Loucy (cell line): Measurements from ENCODE around the gene NR4A2.

ENCODE experiments used
- H2AFZ ChIP-seq: fragments of 200-600 bp; sonication (generic); 2 replicates; pipeline ENCODE4 v1.6.0; 2016; ENCODE audit warnings: antibody characterized with exemption, mild to moderate bottlenecking, low read length, moderate library complexity
- H3F3A ChIP-seq: fragments of 200-600 bp; 2 replicates; pipeline ENCODE4 v1.6.0; 2016; ENCODE audit warnings: antibody characterized with exemption, low read depth, mild to moderate bottlenecking
- H3K27me3 ChIP-seq: fragments of 200-600 bp; sonication (generic); 2 replicates; pipeline ENCODE4 v1.6.1; 2014; ENCODE audit warnings: low read length, mild to moderate bottlenecking; ENCODE audit not compliant: insufficient read depth, poor library complexity, severe bottlenecking
- H3K36me3 ChIP-seq: fragments of 200-600 bp; sonication (generic); 2 replicates; pipeline ENCODE4 v1.6.1; 2016; ENCODE audit warnings: low read length; ENCODE audit not compliant: insufficient read depth
- H3K4me1 ChIP-seq: fragments of 200-600 bp; sonication (generic); 2 replicates; pipeline ENCODE4 v1.5.1; 2014; ENCODE audit warnings: low read length, mild to moderate bottlenecking; ENCODE audit not compliant: insufficient read depth, poor library complexity, severe bottlenecking
- H3K4me2 ChIP-seq: fragments of 200-600 bp; sonication (generic); 2 replicates; pipeline ENCODE4 v1.6.0; 2014; ENCODE audit warnings: antibody characterized with exemption, low read length, low read depth, mild to moderate bottlenecking; ENCODE audit not compliant: poor library complexity, severe bottlenecking
- H3K4me3 ChIP-seq: fragments of 200-600 bp; sonication (generic); 2 replicates; pipeline ENCODE4 v1.5.1; 2014; ENCODE audit warnings: low read length, mild to moderate bottlenecking, mixed read lengths; ENCODE audit not compliant: poor library complexity, severe bottlenecking
- H3K79me2 ChIP-seq: fragments of 200-600 bp; sonication (generic); 2 replicates; pipeline ENCODE4 v1.6.1; 2014; ENCODE audit warnings: low read length; ENCODE audit not compliant: insufficient read depth
- H3K9ac ChIP-seq: fragments of 200-600 bp; sonication (generic); 2 replicates; pipeline ENCODE4 v1.6.0; 2014; ENCODE audit warnings: mild to moderate bottlenecking, low read depth, low read length, moderate library complexity; ENCODE audit not compliant: poor library complexity, severe bottlenecking
- H3K9me2 ChIP-seq: fragments of 200-600 bp; sonication (generic); replicated peaks from 2 replicates; pipeline ENCODE4 v1.6.1; 2016; ENCODE audit warnings: low read depth, low read length, mixed read lengths
- H3K9me3 ChIP-seq: fragments of 200-600 bp; sonication (generic); 2 replicates; pipeline ENCODE4 v1.6.1; 2014; ENCODE audit warnings: mild to moderate bottlenecking, antibody characterized with exemption, low read length, low read depth; ENCODE audit not compliant: insufficient read depth
- H4K20me1 ChIP-seq: fragments of 200-600 bp; sonication (generic); 2 replicates; pipeline ENCODE4 v1.6.0; 2014; ENCODE audit warnings: antibody characterized with exemption, low read length, mild to moderate bottlenecking; ENCODE audit not compliant: insufficient read depth, poor library complexity, severe bottlenecking
- EZH2phosphoT487 ChIP-seq: fragments of 200-600 bp; IDR thresholded peaks from 2 replicates; pipeline ENCODE4 v1.6.1; 2018; ENCODE audit warnings: antibody characterized with exemption, mild to moderate bottlenecking, moderate library complexity, borderline replicate concordance
- TF ChIP-seq, protein P1 (sequence below): fragments of 200-600 bp; sonication (generic); conservative IDR thresholded peaks from 2 replicates; pipeline ENCODE4 v1.5.1; 2014; ENCODE audit warnings: mild to moderate bottlenecking, antibody characterized with exemption, low read length

The NR4A2 gene

GRCh38 chr2:156342254-156343095 is 10.0 kb upstream of the NR4A2 start:
- H3K36me3 ChIP-seq, result no peaks in the 10 kb centered on the region
- H3K4me2 ChIP-seq, result peak overlapping the region; percentile 84
- peaks cover 3% of the 10 kb centered on the region for H3K27me3 ChIP-seq
- H4K20me1 ChIP-seq, result no peaks in the 10 kb centered on the region
- peaks cover 46% of the 10 kb centered on the region for H3K4me1 ChIP-seq
- peak overlapping the region; percentile 99 for H3K9ac ChIP-seq
- TF ChIP-seq EZH2phosphoT487, result no peak
- TF ChIP-seq, protein P1, sequence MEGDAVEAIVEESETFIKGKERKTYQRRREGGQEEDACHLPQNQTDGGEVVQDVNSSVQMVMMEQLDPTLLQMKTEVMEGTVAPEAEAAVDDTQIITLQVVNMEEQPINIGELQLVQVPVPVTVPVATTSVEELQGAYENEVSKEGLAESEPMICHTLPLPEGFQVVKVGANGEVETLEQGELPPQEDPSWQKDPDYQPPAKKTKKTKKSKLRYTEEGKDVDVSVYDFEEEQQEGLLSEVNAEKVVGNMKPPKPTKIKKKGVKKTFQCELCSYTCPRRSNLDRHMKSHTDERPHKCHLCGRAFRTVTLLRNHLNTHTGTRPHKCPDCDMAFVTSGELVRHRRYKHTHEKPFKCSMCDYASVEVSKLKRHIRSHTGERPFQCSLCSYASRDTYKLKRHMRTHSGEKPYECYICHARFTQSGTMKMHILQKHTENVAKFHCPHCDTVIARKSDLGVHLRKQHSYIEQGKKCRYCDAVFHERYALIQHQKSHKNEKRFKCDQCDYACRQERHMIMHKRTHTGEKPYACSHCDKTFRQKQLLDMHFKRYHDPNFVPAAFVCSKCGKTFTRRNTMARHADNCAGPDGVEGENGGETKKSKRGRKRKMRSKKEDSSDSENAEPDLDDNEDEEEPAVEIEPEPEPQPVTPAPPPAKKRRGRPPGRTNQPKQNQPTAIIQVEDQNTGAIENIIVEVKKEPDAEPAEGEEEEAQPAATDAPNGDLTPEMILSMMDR, result no peak
- H3F3A ChIP-seq, result no peaks in the 10 kb centered on the region; the same call in 1 of the 2 replicates
- peak overlapping the region; percentile 94 for H3K4me3 ChIP-seq
- peak overlapping the region; percentile 73 for H2AFZ ChIP-seq
- peaks cover 31% of the 10 kb centered on the region for H3K79me2 ChIP-seq
- H3K9me2 ChIP-seq, result no peaks in the 10 kb centered on the region
- no peaks in the 10 kb centered on the region for H3K9me3 ChIP-seq

- H3K9me2 ChIP-seq, result no peaks in the 10 kb centered on the region
- no peaks in the 10 kb centered on the region for H3K36me3 ChIP-seq
- H3K79me2 ChIP-seq, result peaks cover 35% of the 10 kb centered on the region
- peak overlapping the region; percentile 99 for H3K9ac ChIP-seq
- H3K4me1 ChIP-seq, result peaks cover 46% of the 10 kb centered on the region
- peak overlapping the region; percentile 94 for H3K4me3 ChIP-seq
- TF ChIP-seq, protein P1, result no peak
- TF ChIP-seq EZH2phosphoT487, result no peak
- no peaks in the 10 kb centered on the region; the same call in 1 of the 2 replicates for H3F3A ChIP-seq
- peak overlapping the region; percentile 84 for H3K4me2 ChIP-seq
- no peaks in the 10 kb centered on the region for H4K20me1 ChIP-seq
- peaks cover 3% of the 10 kb centered on the region for H3K27me3 ChIP-seq
- H2AFZ ChIP-seq, result peak overlapping the region; percentile 70
- H3K9me3 ChIP-seq, result no peaks in the 10 kb centered on the region
Observed at GRCh38 chr2:156341452-156342253, 9.1 kb upstream of the NR4A2 start.

DNA sequence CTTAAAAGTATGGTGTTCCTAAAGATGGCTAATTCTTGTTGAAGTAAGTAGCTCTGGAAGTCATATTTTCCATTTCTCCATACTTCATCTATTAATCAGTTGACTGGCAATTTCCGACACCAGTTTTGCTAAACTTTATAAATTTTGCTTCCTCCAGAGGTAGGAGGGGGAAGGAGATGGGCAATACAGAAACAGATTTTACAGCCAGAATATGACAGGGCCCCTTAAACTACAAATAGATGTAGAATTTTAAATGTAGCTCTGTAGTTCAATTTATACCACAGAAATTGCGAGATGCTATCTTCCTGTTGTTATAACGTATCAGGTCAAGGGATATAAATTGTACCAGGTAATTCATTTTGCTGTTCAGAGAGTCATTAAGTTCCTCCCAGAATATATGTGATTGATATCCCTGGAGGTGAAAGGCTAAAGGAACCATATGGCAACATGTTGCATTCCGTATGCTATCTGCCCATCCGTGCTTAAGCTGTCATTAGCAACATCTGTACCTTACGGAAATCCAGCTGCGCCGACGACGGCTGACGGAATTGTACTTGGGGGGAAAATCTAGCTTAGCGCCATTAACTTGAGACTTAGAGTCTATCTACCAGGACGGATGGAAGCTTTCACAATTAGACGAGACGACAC is 8.4 kb upstream of the NR4A2 start:
- Histone ChIP-seq H2AFZ (peak overlapping the region; percentile 59), H3K9me3 (no peaks in the 10 kb centered on the region), H3K9me2 (no peaks in the 10 kb centered on the region), H3F3A (peaks cover 4% of the 10 kb centered on the region; the same call in 1 of the 2 replicates), H3K4me3 (peak overlapping the region; percentile 94), H3K4me2 (peak overlapping the region; percentile 84), H3K36me3 (no peaks in the 10 kb centered on the region), H4K20me1 (no peaks in the 10 kb centered on the region), H3K27me3 (peaks cover 3% of the 10 kb centered on the region), H3K4me1 (peaks cover 53% of the 10 kb centered on the region), H3K9ac (peak overlapping the region; percentile 99), H3K79me2 (peaks cover 35% of the 10 kb centered on the region)
- TF ChIP-seq, protein P1, result no peak
- no peak for TF ChIP-seq EZH2phosphoT487
